ENCODE measurements around the gene AGMO.
"Not testable (repeated sequence)": the region's sequence is repeated elsewhere in the genome, so short reads cannot be mapped to it uniquely, and the experiment has no call there.

The AGMO gene

GRCh38 chr7:15543256-15543655 lies 18.6 kb downstream of the AGMO start:
- H3K4me3 ChIP-seq (ENCODE audit: low read depth, low read length) = no peak overlapping the region
- H3K27ac ChIP-seq = no peak overlapping the region
- no peak for TF ChIP-seq CTCF (IDR thresholded peaks at IDR 0.05)
- no peak overlapping the region for H3K9ac ChIP-seq
- no peaks in the 10 kb centered on the region for H3K4me1 ChIP-seq
- no peaks in the 10 kb centered on the region for H3K36me3 ChIP-seq (ENCODE audit: control insufficient read depth, insufficient read depth, low read length)
- H3K9me3 ChIP-seq (ENCODE audit: control insufficient read depth, low read length) = no peaks in the 10 kb centered on the region
- no peaks in the 10 kb centered on the region for H3K27me3 ChIP-seq (ENCODE audit: control insufficient read depth, insufficient read depth, low read length)
- no peak overlapping the region for H3K4me2 ChIP-seq (ENCODE audit: low read length)
- H3K79me2 ChIP-seq = no peaks in the 10 kb centered on the region
- H2AFZ ChIP-seq = no peak overlapping the region

- Histone ChIP-seq H3K4me3 (ENCODE audit: low read depth, low read length) (no peak overlapping the region), H3K4me1 (no peaks in the 10 kb centered on the region), H2AFZ (no peak overlapping the region), H3K9ac (no peak overlapping the region), H3K9me3 (ENCODE audit: control insufficient read depth, low read length) (no peaks in the 10 kb centered on the region), H3K27ac (no peak overlapping the region), H3K79me2 (no peaks in the 10 kb centered on the region), H3K36me3 (ENCODE audit: control insufficient read depth, insufficient read depth, low read length) (no peaks in the 10 kb centered on the region), H3K27me3 (ENCODE audit: control insufficient read depth, insufficient read depth, low read length) (no peaks in the 10 kb centered on the region), H3K4me2 (ENCODE audit: low read length) (no peak overlapping the region)
- no peak for TF ChIP-seq CTCF (IDR thresholded peaks at IDR 0.05)
Observed at GRCh38 chr7:15527648-15528047, 34.2 kb downstream of the AGMO start.

GRCh38 chr7:15525652-15526263 lies 36.1 kb downstream of the AGMO start:
- Histone ChIP-seq H3K27ac (no peak overlapping the region), H3K4me1 (no peaks in the 10 kb centered on the region), H3K4me3 (ENCODE audit: low read depth, low read length) (no peak overlapping the region), H3K27me3 (ENCODE audit: control insufficient read depth, insufficient read depth, low read length) (no peaks in the 10 kb centered on the region), H3K79me2 (no peaks in the 10 kb centered on the region), H3K36me3 (ENCODE audit: control insufficient read depth, insufficient read depth, low read length) (no peaks in the 10 kb centered on the region), H2AFZ (no peak overlapping the region), H3K9me3 (ENCODE audit: control insufficient read depth, low read length) (no peaks in the 10 kb centered on the region), H3K9ac (no peak overlapping the region), H3K4me2 (ENCODE audit: low read length) (no peak overlapping the region)
- TF ChIP-seq CTCF (IDR thresholded peaks at IDR 0.05) = no peak

GRCh38 chr7:15524077-15524476 lies 37.7 kb downstream of the AGMO start:
- H3K4me2 ChIP-seq (ENCODE audit: low read length) = no peak overlapping the region
- no peaks in the 10 kb centered on the region for H3K9me3 ChIP-seq (ENCODE audit: control insufficient read depth, low read length)
- no peak overlapping the region for H2AFZ ChIP-seq
- H3K9ac ChIP-seq = no peak overlapping the region
- H3K4me3 ChIP-seq (ENCODE audit: low read depth, low read length) = no peak overlapping the region
- no peak for TF ChIP-seq CTCF (IDR thresholded peaks at IDR 0.05)
- no peaks in the 10 kb centered on the region for H3K36me3 ChIP-seq (ENCODE audit: control insufficient read depth, insufficient read depth, low read length)
- H3K27me3 ChIP-seq (ENCODE audit: control insufficient read depth, insufficient read depth, low read length) = no peaks in the 10 kb centered on the region
- no peaks in the 10 kb centered on the region for H3K79me2 ChIP-seq
- no peak overlapping the region for H3K27ac ChIP-seq
- H3K4me1 ChIP-seq = no peaks in the 10 kb centered on the region

- H3K4me2 ChIP-seq (ENCODE audit: low read length); H3K9me3 ChIP-seq (ENCODE audit: control insufficient read depth, low read length); H3K27me3 ChIP-seq (ENCODE audit: control insufficient read depth, insufficient read depth, low read length); H3K4me1 ChIP-seq; H3K4me3 ChIP-seq (ENCODE audit: low read depth, low read length); H3K36me3 ChIP-seq (ENCODE audit: control insufficient read depth, insufficient read depth, low read length); H3K9ac ChIP-seq; H2AFZ ChIP-seq; H3K27ac ChIP-seq; H3K79me2 ChIP-seq: not testable (repeated sequence)
Observed at GRCh38 chr7:15517865-15518264, 44.0 kb downstream of the AGMO start.

Measured in parathyroid adenoma (tissue), 2 donors.